Fibroblast of lung (primary cell): ENCODE measurements around the gene ADD3. TPM values are rescaled to one million over a fixed set of nuclear protein-coding genes. Genes with fewer than 3 reads are reported as not detected.
A peak's percentile ranks its signal among the peaks of the same experiment; 100 is the strongest.
"Not testable (repeated sequence)": the region's sequence is repeated elsewhere in the genome, so short reads cannot be mapped to it uniquely, and the experiment has no call there.

Experiments used
- DNase-seq, 2 donors: peaks; one replicate each; pipeline versions ENCODE4 v3.0.0 to v3.0.0-alpha.2; 2010; ENCODE audit warnings: low read depth in 2 of 2
- H2AFZ ChIP-seq: 2 replicates; pipeline ENCODE4 v1.5.1; 2012; ENCODE audit warnings: low read length, control low read depth, inconsistent platforms
- H3K27ac ChIP-seq: 2 replicates; pipeline ENCODE4 v1.5.1; 2011; ENCODE audit warnings: low read length, control low read depth; ENCODE audit not compliant: insufficient read depth
- H3K27me3 ChIP-seq: 2 replicates; pipeline ENCODE4 v1.5.1; 2011; ENCODE audit warnings: mild to moderate bottlenecking, low read length; ENCODE audit not compliant: control insufficient read depth, insufficient read depth
- H3K36me3 ChIP-seq: 2 replicates; pipeline ENCODE4 v1.5.1; 2011; ENCODE audit warnings: low read length; ENCODE audit not compliant: control insufficient read depth, insufficient read depth
- H3K4me1 ChIP-seq: 2 replicates; pipeline ENCODE4 v1.5.1; 2011; ENCODE audit warnings: low read length; ENCODE audit not compliant: control insufficient read depth, insufficient read depth; ENCODE audit errors: extremely low read depth
- H3K4me2 ChIP-seq: 2 replicates; pipeline ENCODE4 v1.5.1; 2011; ENCODE audit warnings: low read length, control low read depth; ENCODE audit not compliant: insufficient read depth; ENCODE audit errors: extremely low read depth
- H3K4me3 ChIP-seq, 4 experiments: fragments of 200-600 bp in 1 of 4; sonication (generic) in 1 of 4; replicated peaks in 1 of 4; 2 replicates each; pipeline ENCODE4 v1.5.1; 2011 to 2016; ENCODE audit warnings: low read length in 4 of 4, low read depth in 3 of 4, mild to moderate bottlenecking in 3 of 4, control low read depth in 2 of 4, inconsistent platforms in 1 of 4, mixed read lengths in 1 of 4; ENCODE audit not compliant: insufficient read depth in 1 of 4; ENCODE audit errors: control extremely low read depth in 1 of 4
- H3K79me2 ChIP-seq: 2 replicates; pipeline ENCODE4 v1.5.1; 2012; ENCODE audit warnings: mild to moderate bottlenecking, low read length, inconsistent platforms; ENCODE audit not compliant: control insufficient read depth, insufficient read depth
- H3K9ac ChIP-seq: 2 replicates; pipeline ENCODE4 v1.5.1; 2011; ENCODE audit warnings: mild to moderate bottlenecking, low read length, control low read depth; ENCODE audit not compliant: insufficient read depth
- H3K9me3 ChIP-seq: 2 replicates; pipeline ENCODE4 v1.5.1; 2012; ENCODE audit warnings: low read depth, low read length; ENCODE audit not compliant: control insufficient read depth, insufficient read depth
- H4K20me1 ChIP-seq: 2 replicates; pipeline ENCODE4 v1.5.1; 2011; ENCODE audit warnings: low read length; ENCODE audit not compliant: control insufficient read depth, insufficient read depth; ENCODE audit errors: extremely low read depth
- CTCF ChIP-seq, 2 donors: IDR thresholded peaks in 1 of 2; conservative IDR thresholded peaks in 1 of 2; 1 replicate in 1 of 2; 2 replicates in 1 of 2; pipeline ENCODE4 v1.5.1; 2011 to 2012; ENCODE audit warnings: low read length in 2 of 2, control low read depth in 1 of 2, inconsistent platforms in 1 of 2, low read depth in 1 of 2, mild to moderate bottlenecking in 1 of 2
- EZH2 ChIP-seq: IDR thresholded peaks from 2 replicates; pipeline ENCODE4 v1.5.1; 2012; ENCODE audit warnings: low read length, control low read depth, mild to moderate bottlenecking; ENCODE audit errors: missing control alignments
- polyA plus RNA-seq, 2 donors: library from polyadenylated mRNA; depleted of rRNA in 1 of 2; stranded (reverse) in 1 of 2; unstranded in 1 of 2; fragments of >200 nt; gene quantifications; 2 replicates each; pipeline ENCODE4 v1.2.1, GENCODE V29; 2011 to 2012; ENCODE audit warnings: missing spikeins in 1 of 2
- total RNA-seq: library from RNA; depleted of rRNA; stranded (reverse); fragments of >200 nt; gene quantifications from 2 replicates; pipeline ENCODE4 v1.2.1, GENCODE V29; 2014

Gene ADD3
- total and polyA plus RNA-seq, 2 donors (not counting 1 experiment from before 2014, with no cell fraction given) = 93.0 to 416 TPM

- no peaks in the 10 kb centered on the region for H3K36me3 ChIP-seq
- TF ChIP-seq EZH2 (no peak), CTCF (conservative IDR thresholded peaks at IDR 0.05 in 1 of 2, IDR thresholded peaks at IDR 0.05 in 1 of 2; ENCODE audit: low read depth in 1 of 2, low read length in 2 of 2) (no peak)
- DNase-seq = no peak
- no peak overlapping the region for H3K4me3 ChIP-seq
- H3K4me2 ChIP-seq = no peak overlapping the region
- H3K9ac ChIP-seq = no peak overlapping the region
- H3K79me2 ChIP-seq = no peaks in the 10 kb centered on the region
- no peaks in the 10 kb centered on the region for H3K9me3 ChIP-seq
- peaks cover 10% of the 10 kb centered on the region for H3K4me1 ChIP-seq
- H4K20me1 ChIP-seq = no peaks in the 10 kb centered on the region
- no peak overlapping the region for H2AFZ ChIP-seq
- no peak overlapping the region for H3K27ac ChIP-seq
- H3K27me3 ChIP-seq = no peaks in the 10 kb centered on the region
Observed at GRCh38 chr10:109984013-109984412, 23.8 kb upstream of the ADD3 start.

- not testable (repeated sequence) for H3K4me1 ChIP-seq, H3K27ac ChIP-seq, H3K27me3 ChIP-seq
Observed at GRCh38 chr10:109985768-109986167, 22.0 kb upstream of the ADD3 start.

GRCh38 chr10:109987452-109988211, 20.2 kb upstream of the ADD3 start:
- Histone ChIP-seq H3K27me3 (no peaks in the 10 kb centered on the region), H3K4me3 (no peak overlapping the region), H3K4me1 (peaks cover 4% of the 10 kb centered on the region), H3K4me2 (no peak overlapping the region), H3K27ac (peak overlapping the region; percentile 1), H3K36me3 (no peaks in the 10 kb centered on the region), H3K9ac (no peak overlapping the region), H4K20me1 (no peaks in the 10 kb centered on the region), H3K79me2 (no peaks in the 10 kb centered on the region), H3K9me3 (no peaks in the 10 kb centered on the region), H2AFZ (no peak overlapping the region)
- peak; percentile 56 to 94 for DNase-seq
- TF ChIP-seq CTCF (conservative IDR thresholded peaks at IDR 0.05 in 1 of 2, IDR thresholded peaks at IDR 0.05 in 1 of 2; ENCODE audit: low read depth in 1 of 2, low read length in 2 of 2) (no peak), EZH2 (no peak)

More at GRCh38 chr10:109985768-109986167, 22.0 kb upstream of the ADD3 start:
- not testable (repeated sequence) for H3K36me3 ChIP-seq, H3K9me3 ChIP-seq, H3K4me3 ChIP-seq, DNase-seq, H3K79me2 ChIP-seq, H2AFZ ChIP-seq, H4K20me1 ChIP-seq, H3K4me2 ChIP-seq, H3K9ac ChIP-seq
